IPS-18a (cell line): Measurements from ENCODE around the gene THUMPD3.

Experiments used
- H3K27ac ChIP-seq: one replicate; pipeline ENCODE4 v1.5.1; 2013; ENCODE audit warnings: low read length
- H3K27me3 ChIP-seq: one replicate; pipeline ENCODE4 v1.6.1; 2013; ENCODE audit warnings: mild to moderate bottlenecking, low read length; ENCODE audit not compliant: control insufficient read depth, insufficient read depth
- H3K36me3 ChIP-seq: one replicate; pipeline ENCODE4 v1.6.1; 2013; ENCODE audit warnings: low read depth, low read length; ENCODE audit not compliant: control insufficient read depth
- H3K4me1 ChIP-seq: one replicate; pipeline ENCODE4 v1.6.1; 2013; ENCODE audit warnings: low read depth, low read length; ENCODE audit not compliant: control insufficient read depth
- H3K4me3 ChIP-seq: one replicate; pipeline ENCODE4 v1.5.1; 2013; ENCODE audit warnings: low read length
- H3K9ac ChIP-seq: one replicate; pipeline ENCODE4 v1.6.1; 2013; ENCODE audit warnings: mild to moderate bottlenecking, low read length, moderate library complexity
- H3K9me3 ChIP-seq: one replicate; pipeline ENCODE4 v1.6.1; 2013; ENCODE audit warnings: low read depth, low read length; ENCODE audit not compliant: control insufficient read depth

THUMPD3 gene, protein sequence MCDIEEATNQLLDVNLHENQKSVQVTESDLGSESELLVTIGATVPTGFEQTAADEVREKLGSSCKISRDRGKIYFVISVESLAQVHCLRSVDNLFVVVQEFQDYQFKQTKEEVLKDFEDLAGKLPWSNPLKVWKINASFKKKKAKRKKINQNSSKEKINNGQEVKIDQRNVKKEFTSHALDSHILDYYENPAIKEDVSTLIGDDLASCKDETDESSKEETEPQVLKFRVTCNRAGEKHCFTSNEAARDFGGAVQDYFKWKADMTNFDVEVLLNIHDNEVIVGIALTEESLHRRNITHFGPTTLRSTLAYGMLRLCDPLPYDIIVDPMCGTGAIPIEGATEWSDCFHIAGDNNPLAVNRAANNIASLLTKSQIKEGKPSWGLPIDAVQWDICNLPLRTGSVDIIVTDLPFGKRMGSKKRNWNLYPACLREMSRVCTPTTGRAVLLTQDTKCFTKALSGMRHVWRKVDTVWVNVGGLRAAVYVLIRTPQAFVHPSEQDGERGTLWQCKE

DNA sequence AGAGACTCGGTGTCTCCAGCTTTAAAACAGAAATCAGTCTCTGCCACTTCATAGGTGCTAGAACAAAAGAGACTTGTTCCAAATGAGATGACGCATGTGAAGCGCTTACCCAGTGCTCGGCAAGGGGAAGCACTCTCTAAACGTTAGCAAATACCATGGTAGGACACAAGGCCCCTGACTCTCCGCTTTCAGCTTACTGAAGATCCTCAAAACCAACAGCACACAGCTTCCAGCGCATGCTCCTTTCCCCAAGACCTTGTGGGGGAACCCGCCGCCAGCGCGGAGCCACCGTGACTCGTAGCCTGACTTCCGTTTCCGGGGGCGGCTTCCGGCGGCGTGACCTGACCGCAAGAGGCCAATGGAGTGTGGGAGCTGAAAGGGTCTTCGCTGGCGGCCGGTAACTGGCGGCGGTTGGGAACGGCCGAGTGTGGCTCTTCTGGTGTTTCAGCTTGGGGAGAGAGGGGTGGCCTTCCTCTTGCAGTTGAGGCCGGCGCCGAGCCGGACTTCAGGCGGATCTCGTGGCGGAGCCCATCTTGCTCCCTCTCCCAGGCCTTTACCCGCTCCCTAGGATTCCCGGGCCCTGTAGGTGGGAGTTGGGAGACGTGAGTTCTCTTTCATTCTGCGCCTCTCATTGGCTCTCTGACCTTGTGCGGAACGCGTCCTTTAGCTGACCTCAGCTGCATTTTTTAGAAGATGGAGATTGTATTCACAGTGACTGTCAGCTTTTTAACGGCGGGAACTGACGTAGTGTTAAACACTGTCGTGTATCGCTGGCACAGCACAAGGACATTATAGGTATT lies at the start of gene THUMPD3:
Gene THUMPD3 (plus strand): TSS at position 324 of the 800 bp plus-strand sequence. CDS start 2,015 bp downstream, outside the sequence.
- Histone ChIP-seq H3K4me3 (peak within 1 kb of the TSS; percentile 96), H3K9ac (peak within 1 kb of the TSS; percentile 95), H3K27ac (peak within 1 kb of the TSS; percentile 93), H3K9me3 (no peaks in the 10 kb centered on the region), H3K4me1 (no peaks in the 10 kb centered on the region), H3K36me3 (peaks cover 29% of the 10 kb centered on the region), H3K27me3 (no peaks in the 10 kb centered on the region)

DNA sequence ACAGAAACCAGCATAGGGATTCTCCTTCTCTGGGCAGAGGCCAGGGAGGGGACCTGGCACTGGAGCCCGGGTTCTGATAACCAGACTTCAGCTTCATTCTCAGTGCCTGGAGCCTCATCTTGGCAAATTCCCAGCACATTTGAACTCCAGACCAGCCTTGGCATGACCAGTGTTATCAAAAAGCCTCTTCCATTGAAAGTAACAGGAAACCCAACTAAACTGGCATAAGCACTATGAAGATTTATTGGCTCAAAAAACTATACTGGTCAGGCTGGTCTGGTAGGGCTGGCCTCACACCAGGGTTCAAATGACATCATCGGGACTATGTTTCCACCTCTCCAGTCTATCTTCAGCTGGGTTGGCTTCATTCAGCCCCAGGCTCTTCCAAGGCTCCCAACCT lies 48.1 kb upstream of the THUMPD3 start:
- Histone ChIP-seq H3K4me1 (peaks cover 15% of the 10 kb centered on the region), H3K27me3 (no peaks in the 10 kb centered on the region), H3K9me3 (no peaks in the 10 kb centered on the region), H3K27ac (no peak overlapping the region), H3K4me3 (no peak overlapping the region), H3K36me3 (no peaks in the 10 kb centered on the region), H3K9ac (no peak overlapping the region)

- Histone ChIP-seq H3K4me1 (peaks cover 15% of the 10 kb centered on the region), H3K9me3 (no peaks in the 10 kb centered on the region), H3K4me3 (peak overlapping the region; percentile 24), H3K36me3 (no peaks in the 10 kb centered on the region), H3K27ac (peak overlapping the region; percentile 40), H3K9ac (peak overlapping the region; percentile 3), H3K27me3 (no peaks in the 10 kb centered on the region)
Measured at GRCh38 chr3:9316881-9317361, 45.9 kb upstream of the THUMPD3 start.

GRCh38 chr3:9322780-9323179 lies 40.1 kb upstream of the THUMPD3 start:
- Histone ChIP-seq H3K4me3 (no peak overlapping the region), H3K4me1 (peaks cover 4% of the 10 kb centered on the region), H3K9ac (no peak overlapping the region), H3K27me3 (no peaks in the 10 kb centered on the region), H3K36me3 (no peaks in the 10 kb centered on the region), H3K27ac (no peak overlapping the region), H3K9me3 (peaks cover 7% of the 10 kb centered on the region)

GRCh38 chr3:9324944-9325343 lies 37.9 kb upstream of the THUMPD3 start:
- Histone ChIP-seq H3K4me3 (no peak overlapping the region), H3K36me3 (no peaks in the 10 kb centered on the region), H3K4me1 (no peaks in the 10 kb centered on the region), H3K9me3 (peaks cover 20% of the 10 kb centered on the region), H3K9ac (no peak overlapping the region), H3K27me3 (no peaks in the 10 kb centered on the region), H3K27ac (no peak overlapping the region)

DNA sequence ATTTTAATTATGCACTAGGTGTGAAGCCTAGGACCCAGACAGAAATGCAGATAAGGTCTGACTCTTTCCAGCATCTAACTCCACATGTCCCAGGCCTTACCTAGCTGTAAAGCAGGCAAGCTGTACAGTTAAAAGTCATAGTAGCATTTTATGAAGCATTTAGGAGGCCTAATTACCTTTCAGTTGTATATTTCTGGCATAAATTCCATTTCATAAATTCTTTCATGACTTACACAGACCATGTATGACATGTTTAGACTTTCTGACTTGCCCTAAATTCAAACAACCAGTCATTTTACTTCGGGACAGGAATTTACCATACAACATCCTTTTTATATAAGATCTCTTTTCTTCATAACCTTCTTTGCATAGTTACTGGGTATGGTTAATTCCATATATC lies 35.3 kb upstream of the THUMPD3 start:
- no peaks in the 10 kb centered on the region for H3K4me1 ChIP-seq
- peaks cover 20% of the 10 kb centered on the region for H3K9me3 ChIP-seq
- no peak overlapping the region for H3K9ac ChIP-seq
- H3K27ac ChIP-seq: no peak overlapping the region
- H3K27me3 ChIP-seq: no peaks in the 10 kb centered on the region
- no peak overlapping the region for H3K4me3 ChIP-seq
- no peaks in the 10 kb centered on the region for H3K36me3 ChIP-seq

- H3K9ac ChIP-seq: no peak overlapping the region
- no peak overlapping the region for H3K27ac ChIP-seq
- no peak overlapping the region for H3K4me3 ChIP-seq
- no peaks in the 10 kb centered on the region for H3K27me3 ChIP-seq
- H3K9me3 ChIP-seq: peaks cover 20% of the 10 kb centered on the region
- no peaks in the 10 kb centered on the region for H3K36me3 ChIP-seq
- peaks cover 6% of the 10 kb centered on the region for H3K4me1 ChIP-seq
Measured at GRCh38 chr3:9330166-9330703, 32.6 kb upstream of the THUMPD3 start.

- Histone ChIP-seq H3K27ac (no peak overlapping the region), H3K9ac (no peak overlapping the region), H3K36me3 (no peaks in the 10 kb centered on the region), H3K27me3 (no peaks in the 10 kb centered on the region), H3K4me1 (peaks cover 6% of the 10 kb centered on the region), H3K9me3 (peaks cover 20% of the 10 kb centered on the region), H3K4me3 (no peak overlapping the region)
Measured at GRCh38 chr3:9331171-9331570, 31.7 kb upstream of the THUMPD3 start.

GRCh38 chr3:9332250-9333030 lies 30.4 kb upstream of the THUMPD3 start:
- H3K36me3 ChIP-seq: no peaks in the 10 kb centered on the region
- H3K4me3 ChIP-seq: no peak overlapping the region
- H3K27ac ChIP-seq: no peak overlapping the region
- H3K9ac ChIP-seq: no peak overlapping the region
- H3K9me3 ChIP-seq: peaks cover 17% of the 10 kb centered on the region
- H3K4me1 ChIP-seq: peaks cover 6% of the 10 kb centered on the region
- no peaks in the 10 kb centered on the region for H3K27me3 ChIP-seq

DNA sequence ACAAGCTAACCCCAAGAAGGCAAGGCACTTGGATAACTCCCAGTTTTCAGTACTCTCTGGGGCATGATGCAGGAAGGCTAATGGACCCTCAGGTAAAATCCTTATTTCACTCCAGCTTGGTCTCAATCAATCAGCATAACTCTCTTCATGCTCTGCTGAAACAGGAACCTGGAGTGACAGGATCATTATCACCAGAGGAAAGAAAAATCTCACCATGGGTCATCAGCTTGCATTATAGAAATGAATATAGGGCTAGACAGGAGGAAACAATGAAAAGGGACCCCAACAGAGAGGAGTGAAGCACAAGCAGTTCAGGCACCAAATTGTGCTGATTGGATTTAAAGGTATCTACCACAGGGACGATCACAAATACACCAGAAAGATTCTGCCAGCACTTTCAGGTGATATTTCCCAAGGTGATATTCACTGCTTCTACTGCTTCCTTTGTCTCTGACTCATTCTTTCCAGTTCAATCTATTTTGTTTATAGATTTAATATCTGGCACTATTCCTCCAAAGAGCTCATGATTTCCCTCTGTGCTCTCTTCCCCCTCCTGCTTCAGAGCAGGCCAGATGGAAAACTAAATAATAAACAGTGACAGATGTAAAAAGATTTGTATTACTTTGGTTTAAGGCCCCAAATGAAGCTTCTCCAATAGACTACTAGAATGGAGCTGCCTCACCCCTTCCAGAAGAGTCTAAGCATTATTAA lies 22.9 kb upstream of the THUMPD3 start:
- Histone ChIP-seq H3K9ac (no peak overlapping the region), H3K27me3 (no peaks in the 10 kb centered on the region), H3K9me3 (no peaks in the 10 kb centered on the region), H3K36me3 (no peaks in the 10 kb centered on the region), H3K4me1 (no peaks in the 10 kb centered on the region), H3K27ac (no peak overlapping the region), H3K4me3 (no peak overlapping the region)
